Hematopoietic multipotent progenitor cell treated with erythropoietin and hydrocortisone succinate and interleukin-3 and kit ligand, for 4 days (in vitro differentiated cells): ENCODE measurements around the gene PDS5B.

Experiments used
- DNase-seq: peaks from one replicate; pipeline ENCODE4 v3.0.0-alpha.2; 2015

Gene PDS5B

DNA sequence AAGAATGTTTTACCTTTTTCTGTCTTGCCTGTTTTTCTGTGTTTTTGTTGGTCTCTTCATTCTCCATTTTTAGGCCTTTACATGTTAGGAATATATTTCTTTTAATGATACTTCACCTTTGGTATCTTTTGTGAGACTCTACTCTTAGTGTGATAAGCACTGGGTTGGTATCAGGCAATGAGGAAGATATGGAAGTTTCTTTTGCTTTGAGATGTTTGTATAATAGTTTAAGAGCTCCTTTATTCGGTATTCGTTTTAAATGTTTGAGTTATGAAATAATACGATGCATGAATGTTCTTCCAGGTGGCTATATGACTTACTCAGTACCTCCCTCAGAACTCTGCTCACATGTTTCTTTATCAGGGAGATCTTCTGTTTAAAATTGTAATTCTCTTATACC lies 144.8 kb downstream of the PDS5B start:
- no peak for DNase-seq

DNA sequence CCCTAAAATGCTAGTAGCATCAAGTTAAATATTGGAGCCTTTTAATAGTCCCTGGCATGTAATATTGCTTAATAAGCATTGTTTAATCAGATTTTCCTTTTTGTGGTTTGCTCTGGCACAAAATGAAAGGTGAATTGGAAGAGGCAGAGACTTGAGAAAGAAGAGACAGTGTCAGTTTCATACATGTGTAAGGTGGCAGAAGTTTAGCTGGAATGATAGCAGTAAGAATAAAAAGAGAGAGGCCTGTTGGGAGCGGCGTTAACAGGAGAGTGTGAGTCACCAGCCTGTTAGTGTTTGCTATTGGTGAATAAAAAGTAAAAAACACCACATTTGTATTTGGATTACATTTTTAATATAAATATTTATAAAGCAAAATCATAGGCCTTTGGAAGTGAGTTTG lies 145.3 kb downstream of the PDS5B start:
- DNase-seq: no peak

DNA sequence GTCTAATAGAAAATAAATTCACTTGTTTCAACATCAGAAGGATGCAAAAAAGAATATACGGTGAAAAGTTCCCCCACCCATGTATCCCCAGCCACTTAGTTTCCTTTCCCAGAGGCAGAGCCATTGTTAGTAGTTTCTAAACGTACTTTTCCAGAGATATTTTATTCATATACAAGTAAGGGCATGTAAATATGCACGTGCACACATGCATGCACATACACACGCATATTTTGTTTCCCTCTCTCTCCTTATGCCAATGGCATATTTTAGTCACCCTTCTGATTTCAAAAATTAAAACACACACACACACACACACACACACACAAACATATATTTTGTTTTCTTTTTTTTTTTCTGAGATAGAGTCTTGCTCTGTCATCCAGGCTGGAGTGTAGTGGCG lies 147.4 kb downstream of the PDS5B start:
- no peak for DNase-seq

DNA sequence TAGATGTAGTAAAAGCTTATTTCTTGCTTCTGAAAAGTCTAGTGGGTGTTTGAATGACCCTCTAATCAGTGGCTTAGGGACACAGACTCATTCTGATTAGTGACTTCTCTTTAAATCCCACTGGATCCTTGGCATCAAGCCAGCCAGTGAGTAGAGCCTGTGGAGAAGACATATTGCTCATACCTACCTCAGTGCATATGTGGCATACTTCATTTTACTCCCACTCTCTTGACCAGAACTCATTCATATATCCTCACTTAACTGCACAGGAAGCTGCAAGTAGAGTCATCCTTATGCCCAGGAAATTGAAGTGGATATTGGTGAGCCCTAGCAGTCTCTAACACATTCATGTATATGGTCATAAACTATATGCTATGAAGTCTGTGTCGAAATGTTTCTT lies 148.3 kb downstream of the PDS5B start:
- no peak for DNase-seq

DNA sequence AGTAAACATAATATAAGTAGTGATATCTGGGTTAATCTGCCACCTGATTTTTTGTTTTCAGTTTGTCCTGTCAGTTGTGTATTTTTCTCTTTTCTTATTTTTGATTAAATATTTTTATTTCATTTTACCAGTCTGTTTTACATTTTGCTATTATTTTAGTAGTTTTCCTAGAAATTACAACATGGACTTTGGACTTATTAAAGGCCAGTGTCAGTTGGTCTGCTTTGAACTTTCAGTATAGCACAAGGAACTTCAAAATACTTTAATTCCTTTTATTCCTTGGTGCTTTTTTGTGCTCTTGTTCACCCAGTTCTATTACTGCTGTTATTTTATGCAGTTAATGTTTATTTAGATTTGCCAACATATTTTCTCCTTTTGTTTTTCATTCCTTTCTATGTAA lies 149.6 kb downstream of the PDS5B start:
- DNase-seq: no peak

DNA sequence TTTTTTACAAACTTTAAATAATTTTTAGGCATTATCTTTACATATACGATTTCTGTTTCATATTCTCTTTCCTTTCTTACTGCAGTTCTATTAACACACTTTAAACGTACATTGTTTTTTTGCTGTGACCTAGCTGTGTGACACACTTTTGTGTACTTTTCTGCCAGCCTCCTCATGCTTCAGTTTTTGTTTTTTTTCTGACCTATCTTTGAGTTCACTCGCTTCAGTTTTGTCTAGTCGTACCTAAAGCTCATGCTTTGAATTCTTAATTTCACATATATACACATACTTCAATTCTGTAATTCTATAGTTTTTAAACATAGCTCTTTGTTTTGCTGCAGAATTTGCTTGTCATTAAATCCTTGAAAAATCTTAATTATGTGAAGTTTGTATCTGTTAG lies 150.4 kb downstream of the PDS5B start:
- no peak for DNase-seq

DNA sequence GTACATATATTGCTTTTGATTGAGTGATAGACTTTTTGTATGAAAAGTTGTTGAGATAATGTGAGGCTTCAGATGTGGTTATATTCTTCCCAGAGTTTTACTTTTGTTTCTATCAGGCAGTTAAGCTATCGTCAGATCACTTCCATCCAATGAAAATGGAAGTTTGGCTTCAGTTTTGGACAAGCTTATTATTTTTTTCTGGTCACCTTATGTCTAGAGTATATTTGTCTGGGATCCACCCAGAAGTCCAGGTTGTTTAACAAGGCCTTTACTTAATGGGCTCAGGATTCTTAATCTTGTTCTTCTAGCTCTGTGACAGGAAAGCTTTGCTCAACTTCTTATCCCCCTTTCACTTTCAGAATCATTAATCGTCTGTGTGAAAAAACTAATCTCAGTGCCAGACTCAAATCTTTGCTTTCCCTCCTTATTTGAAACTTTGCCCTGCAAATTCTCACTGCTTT lies 150.9 kb downstream of the PDS5B start:
- no peak for DNase-seq

DNA sequence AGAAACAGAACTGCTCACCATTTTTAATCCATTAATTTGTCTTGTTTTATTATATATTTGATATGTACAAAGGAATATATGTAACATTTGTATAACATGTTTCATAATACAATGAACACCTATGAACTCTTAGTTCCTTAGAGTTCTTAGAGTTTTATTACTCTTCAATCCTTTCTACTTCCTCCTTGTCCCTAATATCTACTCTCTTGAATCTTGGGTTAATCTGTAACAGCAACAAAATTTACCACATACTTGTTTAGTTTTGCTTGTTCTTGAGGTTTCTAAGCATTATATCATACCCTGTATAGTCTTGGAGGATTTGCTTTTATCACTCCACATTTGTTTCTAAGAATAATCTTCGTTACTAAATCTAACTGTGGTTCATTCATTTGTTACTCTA lies 151.4 kb downstream of the PDS5B start:
- no peak for DNase-seq

DNA sequence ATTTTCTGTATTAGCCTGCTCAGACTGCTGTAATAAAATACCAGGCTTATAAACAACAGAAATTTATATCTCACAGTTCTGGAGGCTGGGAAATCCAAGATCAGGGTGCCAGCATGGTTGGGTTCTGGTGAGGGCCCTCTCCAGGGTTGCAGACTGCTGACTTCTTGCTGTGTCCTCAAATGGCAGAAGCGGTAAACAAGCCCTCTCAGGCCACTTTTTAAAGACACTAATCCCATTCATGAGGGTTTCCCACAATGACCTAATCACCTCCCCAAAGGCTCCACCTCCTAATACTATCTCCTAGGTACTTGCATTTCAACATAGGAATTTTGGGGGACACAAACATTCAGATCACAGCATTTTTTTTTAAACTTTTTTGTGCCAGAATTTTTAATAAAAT lies 159.3 kb downstream of the PDS5B start:
- no peak for DNase-seq

DNA sequence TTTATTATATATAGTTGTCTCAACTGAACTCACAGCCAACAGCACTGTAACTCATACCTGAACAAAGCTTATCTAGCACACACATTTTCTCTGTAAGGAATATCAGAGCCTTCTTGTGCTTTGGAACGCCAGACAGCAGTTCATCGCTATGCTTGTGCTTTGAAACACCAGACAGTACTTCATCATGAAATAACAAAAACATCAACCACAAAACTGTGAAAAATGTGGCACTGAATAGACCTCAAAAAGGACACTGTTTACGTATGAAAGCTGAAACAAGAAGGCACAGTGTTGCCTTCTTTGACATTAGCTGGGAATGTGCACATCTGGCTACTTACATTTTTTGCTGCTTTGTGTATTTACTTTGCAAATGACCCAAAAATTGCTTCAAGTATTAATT lies 160.2 kb downstream of the PDS5B start:
- no peak for DNase-seq

DNA sequence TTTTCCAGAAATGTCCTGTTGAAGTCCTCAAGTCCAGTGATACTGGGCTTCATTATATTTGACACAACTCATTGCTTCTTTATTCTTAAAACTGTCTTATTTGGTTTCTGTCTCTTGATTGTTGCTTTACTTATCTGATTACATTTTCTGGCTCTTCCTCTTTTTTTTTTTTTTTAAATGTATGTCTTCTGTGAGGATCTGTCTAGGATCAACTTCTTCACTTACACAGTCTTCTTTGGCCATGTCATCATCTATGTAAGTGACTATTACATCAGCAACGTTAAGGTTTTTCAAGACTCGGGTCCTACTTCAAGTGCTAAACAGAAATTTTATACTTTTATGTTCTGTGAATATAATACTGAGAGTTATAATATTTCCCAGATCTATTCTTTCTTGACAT lies 162.1 kb downstream of the PDS5B start:
- DNase-seq: peak; percentile 54

DNA sequence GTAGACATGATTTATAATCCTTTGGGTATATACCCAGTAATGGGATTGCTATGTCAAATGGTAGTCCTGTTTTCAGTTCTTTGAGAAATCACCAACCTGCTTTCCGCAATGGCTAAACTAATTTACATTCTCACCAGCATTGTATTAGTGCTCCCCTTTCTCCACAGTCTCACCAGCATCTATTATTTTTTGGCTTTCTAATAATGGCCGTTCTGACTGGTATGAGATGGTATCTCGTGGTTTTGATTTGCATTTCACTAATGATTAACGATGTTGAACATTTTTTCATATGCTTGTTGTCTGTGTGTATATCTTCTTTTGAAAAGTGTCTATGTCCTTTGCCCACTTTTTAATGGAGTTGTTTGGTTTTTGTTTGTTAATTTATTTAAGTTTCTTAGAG lies 165.1 kb downstream of the PDS5B start:
- no peak for DNase-seq

DNA sequence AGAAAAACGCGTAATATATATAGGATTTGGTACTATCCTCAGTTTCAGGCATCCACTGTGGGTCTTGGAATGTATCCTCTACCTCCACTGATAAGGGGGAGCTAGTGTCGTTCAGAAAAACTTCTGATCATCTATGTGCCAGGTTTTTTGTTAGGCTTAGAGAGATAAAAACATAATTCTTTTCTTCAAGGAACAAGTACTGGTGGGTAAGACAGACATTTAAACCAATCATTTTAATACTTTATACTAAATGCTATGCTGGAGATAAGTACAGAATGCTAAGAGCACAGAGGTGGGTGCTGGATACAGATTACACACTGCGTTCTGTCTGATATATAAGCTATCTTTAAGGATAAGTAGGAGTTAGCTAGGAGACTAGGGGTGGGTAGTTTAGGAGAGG lies 166.1 kb downstream of the PDS5B start:
- peak; percentile 46 for DNase-seq

DNA sequence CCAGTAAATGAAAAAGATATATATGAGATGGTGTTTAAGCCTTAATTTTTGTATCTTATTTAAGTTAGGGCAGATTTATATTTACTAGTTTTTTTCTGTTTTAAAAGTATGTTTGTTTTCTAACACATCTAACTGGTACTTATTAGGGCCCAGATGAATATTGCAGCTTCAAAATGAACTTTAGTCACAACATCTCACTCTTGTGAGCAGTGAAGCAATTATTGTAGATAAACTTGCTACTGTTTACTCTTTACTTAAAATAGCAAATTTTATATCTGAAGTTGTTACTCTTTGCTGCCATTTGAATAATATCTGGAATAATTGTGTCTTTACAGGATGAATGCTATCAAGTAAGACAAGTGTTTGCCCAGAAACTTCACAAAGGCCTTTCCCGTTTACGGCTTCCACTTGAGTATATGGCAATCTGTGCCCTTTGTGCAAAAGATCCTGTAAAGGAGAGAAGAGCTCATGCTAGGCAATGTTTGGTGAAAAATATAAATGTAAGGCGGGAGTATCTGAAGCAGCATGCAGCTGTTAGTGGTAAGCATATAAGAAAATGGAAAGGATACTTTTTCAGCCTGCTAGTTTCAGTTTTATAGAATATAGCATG lies 166.8 kb downstream of the PDS5B start:
- no peak for DNase-seq

DNA sequence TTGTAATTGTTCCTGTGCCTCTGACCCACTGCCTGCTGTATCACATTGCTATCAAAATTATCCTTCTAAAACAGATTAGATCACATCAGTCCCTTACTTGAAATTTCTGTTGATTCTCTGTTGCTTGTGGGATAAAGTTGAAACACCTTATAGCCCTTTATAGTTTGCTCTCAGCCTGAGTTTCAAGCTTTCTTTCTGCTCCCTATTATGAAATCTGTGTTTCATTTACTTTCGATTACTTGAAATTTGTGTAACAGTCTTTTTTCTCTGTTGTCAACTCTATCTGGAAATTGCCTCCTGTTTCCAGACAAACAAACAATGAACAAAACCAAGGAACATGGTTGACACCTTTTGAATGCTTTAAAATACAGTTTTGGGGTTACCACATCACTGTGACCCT lies 167.9 kb downstream of the PDS5B start:
- DNase-seq: no peak

DNA sequence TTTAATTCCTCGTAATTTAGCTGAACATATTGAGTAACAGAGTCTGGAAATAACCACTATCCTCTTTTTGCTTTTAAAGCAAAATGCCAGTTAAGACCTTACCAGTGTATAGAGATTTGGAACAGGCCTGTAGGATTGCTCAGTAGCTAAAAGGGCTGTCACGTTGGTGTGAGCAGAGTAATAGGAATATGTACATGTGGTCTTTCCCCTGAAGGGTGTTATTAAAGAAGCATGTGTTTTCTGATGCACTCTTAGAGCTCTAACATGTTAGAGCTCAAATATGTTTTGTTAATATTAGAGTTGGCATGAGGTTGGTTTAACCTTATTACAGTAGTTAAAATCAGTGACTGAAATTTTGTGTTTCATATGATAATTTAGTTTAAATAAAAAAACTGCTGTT lies 172.9 kb downstream of the PDS5B start:
- no peak for DNase-seq

DNA sequence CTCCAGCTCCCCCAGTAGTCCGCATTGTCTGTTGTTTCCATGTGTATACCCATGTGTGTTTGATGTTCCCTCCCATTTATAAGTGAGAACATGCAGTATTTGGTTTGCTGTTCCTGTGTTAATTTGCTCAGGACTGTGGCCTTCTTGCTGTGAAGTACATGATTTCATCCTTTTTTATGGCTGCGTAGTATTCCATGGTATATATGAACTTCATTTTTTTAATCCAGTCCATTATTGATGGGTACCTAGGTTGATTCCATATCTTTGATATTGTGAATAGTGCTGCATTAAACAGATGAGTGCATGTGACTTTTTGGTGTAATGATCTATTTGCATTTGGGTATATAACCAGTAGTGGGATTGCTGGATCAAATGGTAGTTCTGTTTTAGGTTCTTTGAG lies 175.2 kb downstream of the PDS5B start:
- DNase-seq: no peak

DNA sequence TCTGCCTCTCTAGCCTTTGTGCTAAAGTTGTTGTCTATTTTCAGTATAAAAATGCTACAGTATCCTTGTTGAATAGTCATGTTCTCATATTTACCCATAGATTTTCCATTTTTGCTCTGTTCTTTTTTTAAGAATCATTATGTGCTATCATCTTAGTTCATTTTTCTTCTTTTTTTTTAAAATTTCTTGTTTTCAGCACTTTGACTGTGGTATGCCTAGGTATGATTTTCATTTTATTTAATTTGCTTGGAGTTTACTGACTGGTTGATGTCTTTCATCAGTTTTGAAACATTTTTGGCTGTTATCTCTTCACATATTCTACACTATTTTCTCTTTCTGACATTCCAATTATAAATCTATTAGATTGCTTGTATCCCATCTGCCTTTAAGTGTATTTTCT lies 192.9 kb downstream of the PDS5B start:
- no peak for DNase-seq

DNA sequence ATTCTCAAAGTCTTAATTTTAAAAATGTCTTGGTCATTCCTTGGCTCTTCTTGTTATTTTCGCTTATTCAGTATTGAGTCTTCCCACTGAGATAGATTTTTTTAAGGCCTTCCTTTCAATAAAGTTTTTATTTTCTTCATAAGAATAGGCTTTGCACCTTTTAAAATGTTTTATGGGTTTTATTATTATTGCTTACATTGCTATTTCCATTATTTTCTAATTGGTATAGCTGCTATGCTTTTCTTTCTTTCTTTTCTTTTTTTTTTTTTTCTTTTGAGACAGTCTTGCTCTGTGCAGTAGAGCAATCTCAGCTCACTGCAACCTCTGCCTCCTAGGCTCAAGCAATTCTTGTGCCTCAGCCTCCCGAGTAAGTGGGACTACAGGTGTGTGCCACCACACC lies 195.7 kb downstream of the PDS5B start:
- DNase-seq: no peak

DNA sequence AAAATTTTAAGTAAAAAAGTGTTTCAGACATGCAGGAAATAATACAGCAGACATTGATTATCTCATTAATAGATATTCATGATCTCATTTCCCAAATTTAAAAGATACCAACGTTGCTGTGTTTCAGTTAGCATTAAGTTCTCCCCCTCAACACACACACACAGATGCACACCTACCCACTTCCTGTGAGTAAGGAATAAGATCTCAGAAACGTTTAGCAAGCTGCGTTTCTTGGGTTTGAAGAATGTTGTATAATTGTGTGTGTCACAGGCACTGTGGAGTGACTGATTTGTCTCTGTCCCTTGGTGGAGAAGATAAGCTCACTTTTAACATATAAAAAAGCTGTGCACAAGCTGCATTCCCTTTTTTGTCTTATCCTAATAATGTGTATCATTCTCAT lies 196.8 kb downstream of the PDS5B start:
- DNase-seq: peak; percentile 59

DNA sequence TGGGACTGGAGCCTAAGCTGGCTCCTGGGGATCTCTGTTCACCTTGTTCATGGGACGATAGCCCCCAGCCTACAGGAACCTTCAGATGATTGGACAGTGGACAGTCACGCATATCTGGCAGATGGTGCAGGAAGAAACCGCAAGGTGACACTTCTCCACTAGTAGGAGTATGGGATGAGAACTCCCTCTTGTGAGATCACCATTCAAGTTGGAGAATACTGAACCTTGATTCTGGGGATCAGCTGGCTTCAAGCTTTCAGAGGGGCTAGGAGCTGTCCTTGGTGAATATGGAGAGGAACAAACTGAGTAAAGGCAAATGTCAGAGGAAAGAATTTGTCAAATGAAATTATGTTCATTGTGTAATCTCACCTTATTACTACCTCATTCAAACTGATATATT lies 204.5 kb downstream of the PDS5B start:
- DNase-seq: peak; percentile 19

DNA sequence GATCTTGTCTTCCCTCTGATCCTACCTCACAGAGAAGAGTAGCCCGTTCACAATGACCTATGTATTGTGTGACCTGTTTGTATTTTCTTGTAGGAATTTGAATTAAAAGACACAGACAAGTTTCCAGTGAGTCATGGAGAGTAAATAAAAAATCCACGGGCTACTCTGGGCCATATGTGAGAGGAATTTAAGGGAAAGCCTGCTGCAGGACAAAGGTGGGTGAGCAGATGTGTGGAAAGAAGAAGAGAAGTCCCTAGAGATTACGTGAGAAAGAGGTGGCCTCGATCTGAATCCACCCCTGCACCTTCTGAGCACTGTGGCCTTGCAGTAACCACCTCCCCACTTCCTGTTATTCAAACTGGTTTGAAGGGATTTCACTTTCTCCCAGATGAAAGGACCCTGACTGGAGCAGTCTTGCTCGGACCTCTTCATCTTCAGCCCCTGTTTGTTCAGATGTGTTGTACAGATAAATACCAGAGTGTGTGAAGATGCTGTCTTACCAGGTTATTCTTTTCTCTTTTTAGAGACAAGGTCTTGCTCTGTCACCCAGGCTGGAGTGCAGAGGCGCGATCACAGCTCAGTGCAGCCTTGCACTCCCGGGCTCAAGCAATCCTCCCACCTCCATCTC lies 205.4 kb downstream of the PDS5B start:
- DNase-seq: peak; percentile 23

DNA sequence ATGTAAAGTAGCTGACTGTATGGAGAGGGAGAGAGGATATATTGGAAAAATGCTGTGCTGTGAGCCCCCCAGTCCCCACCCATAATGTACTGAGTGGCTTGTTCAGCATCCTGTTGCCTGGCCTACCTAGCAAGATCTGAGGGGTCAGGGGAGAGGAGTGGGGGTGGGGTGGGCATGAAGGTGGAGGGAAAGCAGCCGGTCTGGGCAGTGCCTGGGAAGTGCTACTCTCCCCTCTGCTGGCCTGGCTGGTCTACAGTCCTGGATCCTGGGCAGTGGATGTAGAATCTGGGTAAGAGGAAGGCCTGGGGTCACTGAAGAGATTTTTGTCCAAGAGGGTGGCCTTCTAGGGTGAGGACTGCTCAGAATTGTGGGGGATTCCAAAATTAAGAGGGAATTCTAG lies 210.5 kb downstream of the PDS5B start:
- no peak for DNase-seq

DNA sequence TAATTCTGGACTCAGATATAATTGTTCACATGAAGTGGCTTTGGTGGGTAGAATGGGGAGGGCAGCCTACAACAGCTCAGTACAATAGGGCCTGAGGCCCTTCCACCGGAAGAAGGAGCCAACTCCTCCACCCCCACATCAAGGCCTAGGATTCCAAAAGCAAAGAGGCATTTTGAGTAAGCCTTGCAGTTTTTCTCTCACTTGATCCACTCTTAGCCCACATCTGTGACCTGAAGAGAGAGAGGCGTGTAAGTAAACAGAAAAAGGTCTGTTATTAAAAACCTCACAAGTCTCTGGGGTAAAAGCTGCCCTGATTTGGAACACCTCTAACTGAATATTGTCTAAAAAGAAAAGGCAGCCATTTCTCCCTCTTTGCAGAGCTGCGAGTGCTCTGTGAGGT lies 215.9 kb downstream of the PDS5B start:
- no peak for DNase-seq

DNA sequence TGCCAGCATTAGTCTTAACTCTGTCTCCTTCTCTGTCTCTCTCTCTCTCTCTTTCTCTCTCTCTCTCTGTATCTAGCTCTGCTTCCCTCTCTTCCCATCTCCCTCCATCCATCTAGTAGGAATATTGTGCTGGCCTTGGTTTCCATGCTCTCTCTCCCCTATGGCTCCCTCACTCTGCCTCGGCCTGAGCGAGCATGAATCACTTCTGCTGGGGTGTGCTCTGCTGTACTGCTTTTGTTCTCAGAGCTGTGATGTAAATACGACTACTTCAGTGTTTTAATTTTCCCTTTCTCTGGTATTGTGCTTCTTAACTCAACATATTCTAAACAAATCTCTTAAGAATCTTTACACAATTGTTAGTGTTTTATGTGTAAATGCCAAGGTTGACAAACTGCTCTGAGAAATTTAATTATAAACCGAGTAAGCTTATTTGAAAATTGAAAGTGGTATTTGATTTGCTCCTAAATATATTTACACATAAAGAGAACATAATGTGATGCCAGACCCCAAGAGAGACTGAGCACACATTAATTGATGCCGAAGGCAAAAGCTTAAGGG lies 218.5 kb downstream of the PDS5B start:
- no peak for DNase-seq
